ENCODE data around the gene BCAT1.

BCAT1 gene

DNA sequence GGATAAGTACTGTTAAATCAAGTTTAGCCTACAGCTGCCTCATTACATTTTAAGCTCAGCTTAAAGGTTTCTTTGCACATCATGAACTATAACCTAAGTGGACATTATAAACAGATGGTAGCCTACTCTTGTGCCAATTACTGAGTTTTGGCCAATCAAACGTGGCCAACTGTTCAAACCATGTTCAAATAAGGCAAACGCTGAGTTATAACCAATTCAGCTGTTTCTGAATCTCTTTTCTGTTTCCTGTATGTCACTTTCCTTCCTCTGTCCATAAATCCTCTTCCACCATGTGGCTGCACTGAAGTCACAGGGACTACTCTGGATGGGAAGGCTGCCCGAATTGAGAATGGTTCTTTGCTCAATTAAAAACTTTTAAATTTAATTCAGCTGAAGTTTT is 98.4 kb downstream of the BCAT1 start:
- Histone ChIP-seq H3K27me3 (ENCODE audit: control insufficient read depth in 1 of 2, insufficient read depth in 2 of 2, low read length in 2 of 2) (no peaks in the 10 kb centered on the region), H3K36me3 (ENCODE audit: control insufficient read depth in 1 of 2, insufficient read depth in 2 of 2, low read length in 2 of 2) (no peaks in the 10 kb centered on the region), H3K9ac (ENCODE audit: low read depth in 1 of 2, low read length in 2 of 2) (no peak overlapping the region), H3K27ac (ENCODE audit: low read depth, low read length) (no peak overlapping the region), H3K4me3 (ENCODE audit: low read depth in 1 of 2, low read length in 2 of 2) (no peak overlapping the region), H3K9me3 (ENCODE audit: control insufficient read depth in 1 of 2, low read length in 2 of 2) (no peaks in the 10 kb centered on the region), H3K4me1 (ENCODE audit: control insufficient read depth in 1 of 2, insufficient read depth in 2 of 2, low read length in 2 of 2) (no peaks in the 10 kb centered on the region)

DNA sequence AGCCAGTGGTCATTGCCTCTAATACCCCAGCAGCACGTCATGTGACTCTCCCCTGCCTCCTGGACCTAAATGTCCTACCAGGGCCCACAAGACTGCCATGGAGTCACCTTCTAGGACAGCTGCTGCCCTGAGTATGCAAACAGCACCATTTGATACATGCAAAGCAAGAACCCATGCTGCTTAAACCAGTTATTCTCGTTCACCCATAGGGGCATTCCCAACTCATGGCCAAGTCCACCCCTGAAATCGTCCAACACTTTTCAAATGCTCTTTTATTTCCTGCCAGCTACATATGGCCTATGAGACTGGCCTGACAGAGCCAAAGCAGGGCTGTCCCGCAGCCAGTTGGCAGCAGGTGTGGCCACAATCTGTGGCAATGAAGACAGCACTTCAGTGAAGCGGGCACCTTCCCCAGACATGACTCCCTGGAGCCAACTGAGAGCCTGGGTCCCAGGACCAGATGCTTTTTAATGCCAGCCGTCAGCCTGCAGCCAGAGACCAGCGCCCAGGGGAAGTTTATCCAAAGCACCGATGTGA is 99.9 kb downstream of the BCAT1 start:
- H3K9me3 ChIP-seq (ENCODE audit: control insufficient read depth in 1 of 2, low read length in 2 of 2) = no peaks in the 10 kb centered on the region
- no peaks in the 10 kb centered on the region for H3K27me3 ChIP-seq (ENCODE audit: control insufficient read depth in 1 of 2, insufficient read depth in 2 of 2, low read length in 2 of 2)
- H3K27ac ChIP-seq (ENCODE audit: low read depth, low read length) = no peak overlapping the region
- no peaks in the 10 kb centered on the region for H3K36me3 ChIP-seq (ENCODE audit: control insufficient read depth in 1 of 2, insufficient read depth in 2 of 2, low read length in 2 of 2)
- no peak overlapping the region for H3K4me3 ChIP-seq (ENCODE audit: low read depth in 1 of 2, low read length in 2 of 2)
- no peaks in the 10 kb centered on the region for H3K4me1 ChIP-seq (ENCODE audit: control insufficient read depth in 1 of 2, insufficient read depth in 2 of 2, low read length in 2 of 2)
- H3K9ac ChIP-seq (ENCODE audit: low read depth in 1 of 2, low read length in 2 of 2) = no peak overlapping the region

DNA sequence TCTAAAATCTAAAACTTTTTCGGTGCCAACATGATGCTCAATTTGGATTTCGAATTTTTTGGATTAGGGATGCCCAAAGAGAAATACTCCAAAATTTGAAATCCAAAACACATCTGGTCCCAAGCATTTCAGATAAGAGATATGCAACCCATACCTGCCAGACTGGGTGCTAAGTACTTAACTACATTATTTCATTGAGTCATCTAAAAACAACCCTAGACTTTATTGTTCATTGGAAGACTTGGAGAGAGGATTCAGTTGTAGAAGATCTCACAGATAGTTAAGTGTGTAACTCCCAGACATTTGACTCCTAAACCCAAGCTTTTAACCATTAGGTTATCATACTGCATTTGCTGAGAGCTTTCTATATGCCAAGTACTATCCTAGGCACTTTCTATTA is 102.2 kb downstream of the BCAT1 start:
- no peaks in the 10 kb centered on the region for H3K4me1 ChIP-seq (ENCODE audit: control insufficient read depth in 1 of 2, insufficient read depth in 2 of 2, low read length in 2 of 2)
- H3K27ac ChIP-seq (ENCODE audit: low read depth, low read length) = no peak overlapping the region
- H3K27me3 ChIP-seq (ENCODE audit: control insufficient read depth in 1 of 2, insufficient read depth in 2 of 2, low read length in 2 of 2) = no peaks in the 10 kb centered on the region
- no peaks in the 10 kb centered on the region for H3K9me3 ChIP-seq (ENCODE audit: control insufficient read depth in 1 of 2, low read length in 2 of 2)
- H3K4me3 ChIP-seq (ENCODE audit: low read depth in 1 of 2, low read length in 2 of 2) = no peak overlapping the region
- no peaks in the 10 kb centered on the region for H3K36me3 ChIP-seq (ENCODE audit: control insufficient read depth in 1 of 2, insufficient read depth in 2 of 2, low read length in 2 of 2)
- H3K9ac ChIP-seq (ENCODE audit: low read depth in 1 of 2, low read length in 2 of 2) = no peak overlapping the region

DNA sequence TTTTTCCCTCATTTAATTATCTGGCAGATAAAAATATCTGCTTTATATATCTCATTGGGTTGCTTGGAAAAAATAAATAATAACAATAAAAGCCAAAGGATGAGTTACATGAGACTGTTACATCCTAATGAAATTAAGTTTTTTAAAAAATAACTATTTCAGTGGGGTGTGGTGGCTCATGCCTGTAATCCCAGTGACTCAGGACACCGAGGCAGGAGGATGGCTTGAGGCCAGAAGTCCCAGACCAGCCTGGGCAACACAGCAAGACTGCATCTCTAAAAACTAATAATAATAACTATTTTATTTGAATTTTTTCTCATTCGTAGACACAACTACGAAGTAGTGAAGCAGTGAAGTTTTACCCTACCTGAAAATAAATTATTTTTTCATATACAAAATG is 103.3 kb downstream of the BCAT1 start:
- H3K27me3 ChIP-seq (ENCODE audit: control insufficient read depth in 1 of 2, insufficient read depth in 2 of 2, low read length in 2 of 2) = no peaks in the 10 kb centered on the region
- no peaks in the 10 kb centered on the region for H3K36me3 ChIP-seq (ENCODE audit: control insufficient read depth in 1 of 2, insufficient read depth in 2 of 2, low read length in 2 of 2)
- H3K9ac ChIP-seq (ENCODE audit: low read depth in 1 of 2, low read length in 2 of 2) = no peak overlapping the region
- no peak overlapping the region for H3K27ac ChIP-seq (ENCODE audit: low read depth, low read length)
- no peaks in the 10 kb centered on the region for H3K4me1 ChIP-seq (ENCODE audit: control insufficient read depth in 1 of 2, insufficient read depth in 2 of 2, low read length in 2 of 2)
- no peak overlapping the region for H3K4me3 ChIP-seq (ENCODE audit: low read depth in 1 of 2, low read length in 2 of 2)
- H3K9me3 ChIP-seq (ENCODE audit: control insufficient read depth in 1 of 2, low read length in 2 of 2) = no peaks in the 10 kb centered on the region

DNA sequence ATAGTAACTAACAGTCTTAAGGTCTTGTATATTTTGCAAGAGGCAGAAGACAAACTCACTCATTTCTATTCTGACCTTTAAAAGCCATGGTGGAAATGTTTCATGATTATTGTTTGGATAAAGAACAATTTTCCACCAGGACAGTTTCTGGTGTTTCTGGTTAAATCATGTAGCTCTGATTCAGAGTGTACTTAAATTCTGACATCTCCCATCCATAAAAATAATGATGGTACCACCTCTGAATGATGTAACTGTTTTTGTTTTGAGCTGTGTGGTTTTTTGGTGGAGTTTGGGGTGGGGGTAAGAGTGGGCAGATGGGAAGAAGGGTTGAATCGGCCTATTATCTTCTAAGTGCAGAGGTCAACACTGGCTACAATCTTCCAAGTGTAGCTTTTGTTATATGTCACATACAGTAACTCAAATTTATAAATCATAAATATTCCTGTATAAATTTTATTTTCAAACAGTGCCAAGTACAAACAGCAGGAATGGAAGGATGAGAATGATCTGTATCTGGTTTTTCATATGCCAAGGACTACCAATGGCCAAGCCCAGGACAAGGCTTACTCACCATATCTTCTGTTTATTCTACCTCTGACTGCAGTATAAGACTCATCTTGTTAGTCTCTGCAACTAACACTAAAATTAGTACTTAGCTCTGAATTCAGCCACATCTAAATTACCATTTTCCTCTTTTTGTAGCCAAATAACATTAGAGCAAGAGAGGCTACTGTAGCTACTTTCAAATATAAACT is 108.7 kb downstream of the BCAT1 start:
- peaks cover 7 to 14% of the 10 kb centered on the region in 2 donors for H3K4me1 ChIP-seq (ENCODE audit: control insufficient read depth in 1 of 2, insufficient read depth in 2 of 2, low read length in 2 of 2)
- no peak overlapping the region for H3K27ac ChIP-seq (ENCODE audit: low read depth, low read length)
- H3K9me3 ChIP-seq (ENCODE audit: control insufficient read depth in 1 of 2, low read length in 2 of 2) = no peaks in the 10 kb centered on the region
- H3K27me3 ChIP-seq (ENCODE audit: control insufficient read depth in 1 of 2, insufficient read depth in 2 of 2, low read length in 2 of 2) = no peaks in the 10 kb centered on the region
- no peaks in the 10 kb centered on the region for H3K36me3 ChIP-seq (ENCODE audit: control insufficient read depth in 1 of 2, insufficient read depth in 2 of 2, low read length in 2 of 2)
- no peak overlapping the region for H3K9ac ChIP-seq (ENCODE audit: low read depth in 1 of 2, low read length in 2 of 2)
- H3K4me3 ChIP-seq (ENCODE audit: low read depth in 1 of 2, low read length in 2 of 2) = no peak overlapping the region

DNA sequence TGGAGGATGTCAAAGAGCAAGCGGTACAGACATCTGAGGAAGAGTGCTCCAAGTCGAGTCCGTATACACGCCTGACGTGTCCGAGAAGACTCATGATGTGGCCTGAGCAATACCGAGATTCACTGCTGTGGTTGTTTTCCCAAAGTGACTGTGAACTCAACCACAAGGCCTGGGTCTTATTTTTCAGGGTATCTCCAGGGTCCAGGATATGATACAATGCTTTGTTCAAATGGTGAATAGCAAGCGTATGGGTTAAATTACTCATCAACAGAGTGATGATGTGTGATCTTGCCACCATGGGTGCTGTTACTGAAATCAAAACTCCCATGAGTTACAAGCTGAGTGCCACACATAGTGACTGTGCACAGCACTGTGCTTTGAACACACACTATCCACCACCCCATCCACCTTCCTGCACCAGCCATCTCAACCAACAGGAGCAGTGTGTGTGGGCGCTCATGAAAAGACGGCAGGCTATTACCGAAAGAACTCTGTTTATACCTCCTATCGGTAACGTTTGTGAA is 109.6 kb downstream of the BCAT1 start:
- Histone ChIP-seq H3K27ac (ENCODE audit: low read depth, low read length) (no peak overlapping the region), H3K36me3 (ENCODE audit: control insufficient read depth in 1 of 2, insufficient read depth in 2 of 2, low read length in 2 of 2) (no peaks in the 10 kb centered on the region), H3K27me3 (ENCODE audit: control insufficient read depth in 1 of 2, insufficient read depth in 2 of 2, low read length in 2 of 2) (no peaks in the 10 kb centered on the region), H3K9ac (ENCODE audit: low read depth in 1 of 2, low read length in 2 of 2) (no peak overlapping the region), H3K9me3 (ENCODE audit: control insufficient read depth in 1 of 2, low read length in 2 of 2) (no peaks in the 10 kb centered on the region), H3K4me1 (ENCODE audit: control insufficient read depth in 1 of 2, insufficient read depth in 2 of 2, low read length in 2 of 2) (peaks cover 7 to 14% of the 10 kb centered on the region in 2 donors), H3K4me3 (ENCODE audit: low read depth in 1 of 2, low read length in 2 of 2) (peak overlapping the region in 1 of 2 donors; percentile 15)

DNA sequence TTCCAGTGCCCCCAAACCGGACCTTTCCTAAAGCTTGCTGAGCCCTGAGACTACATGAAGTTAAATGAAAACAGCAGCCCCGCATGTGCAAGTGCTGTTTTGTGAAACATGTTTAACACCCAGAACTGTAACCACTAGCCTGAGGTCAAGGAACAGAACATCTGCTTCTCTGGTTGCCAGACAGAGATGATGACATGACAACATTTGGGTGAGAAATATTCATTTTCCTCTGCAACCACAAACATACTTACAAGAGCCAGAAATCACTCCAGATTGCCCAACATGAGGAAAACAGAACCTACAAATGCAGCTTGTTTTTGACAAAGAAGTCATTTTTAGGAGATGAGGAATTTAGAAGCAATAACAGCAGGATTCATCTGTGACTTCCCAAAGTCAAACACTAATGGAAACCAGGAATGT is 110.4 kb downstream of the BCAT1 start:
- no peak overlapping the region for H3K9ac ChIP-seq (ENCODE audit: low read depth in 1 of 2, low read length in 2 of 2)
- H3K27ac ChIP-seq (ENCODE audit: low read depth, low read length) = no peak overlapping the region
- no peak overlapping the region for H3K4me3 ChIP-seq (ENCODE audit: low read depth in 1 of 2, low read length in 2 of 2)
- H3K27me3 ChIP-seq (ENCODE audit: control insufficient read depth in 1 of 2, insufficient read depth in 2 of 2, low read length in 2 of 2) = no peaks in the 10 kb centered on the region
- H3K4me1 ChIP-seq (ENCODE audit: control insufficient read depth in 1 of 2, insufficient read depth in 2 of 2, low read length in 2 of 2) = peaks cover 7 to 14% of the 10 kb centered on the region in 2 donors
- H3K9me3 ChIP-seq (ENCODE audit: control insufficient read depth in 1 of 2, low read length in 2 of 2) = no peaks in the 10 kb centered on the region
- no peaks in the 10 kb centered on the region for H3K36me3 ChIP-seq (ENCODE audit: control insufficient read depth in 1 of 2, insufficient read depth in 2 of 2, low read length in 2 of 2)

DNA sequence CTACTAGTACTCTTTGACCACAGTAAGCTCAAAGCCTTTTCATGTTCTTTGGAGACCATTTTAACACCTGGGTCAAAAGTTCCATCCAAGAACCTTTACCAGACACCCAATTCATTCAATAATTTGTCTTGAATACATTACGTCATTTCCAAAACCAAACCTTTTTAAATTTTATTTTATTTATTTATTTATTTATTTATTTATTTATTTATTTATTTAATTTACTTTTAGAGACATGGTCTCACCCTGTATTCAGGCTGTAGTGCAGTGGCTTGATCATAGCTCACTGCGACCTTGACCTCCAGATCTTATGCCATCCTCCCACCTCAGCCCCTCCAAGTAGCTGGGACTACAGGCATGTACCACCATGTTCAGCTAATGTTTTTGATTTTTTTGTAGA is 113.5 kb downstream of the BCAT1 start:
- no peak overlapping the region for H3K4me3 ChIP-seq (ENCODE audit: low read depth in 1 of 2, low read length in 2 of 2)
- H3K36me3 ChIP-seq (ENCODE audit: control insufficient read depth in 1 of 2, insufficient read depth in 2 of 2, low read length in 2 of 2) = no peaks in the 10 kb centered on the region
- no peak overlapping the region for H3K27ac ChIP-seq (ENCODE audit: low read depth, low read length)
- no peak overlapping the region for H3K9ac ChIP-seq (ENCODE audit: low read depth in 1 of 2, low read length in 2 of 2)
- no peaks in the 10 kb centered on the region for H3K27me3 ChIP-seq (ENCODE audit: control insufficient read depth in 1 of 2, insufficient read depth in 2 of 2, low read length in 2 of 2)
- no peaks in the 10 kb centered on the region for H3K9me3 ChIP-seq (ENCODE audit: control insufficient read depth in 1 of 2, low read length in 2 of 2)
- peaks cover 7 to 14% of the 10 kb centered on the region in 2 donors for H3K4me1 ChIP-seq (ENCODE audit: control insufficient read depth in 1 of 2, insufficient read depth in 2 of 2, low read length in 2 of 2)

DNA sequence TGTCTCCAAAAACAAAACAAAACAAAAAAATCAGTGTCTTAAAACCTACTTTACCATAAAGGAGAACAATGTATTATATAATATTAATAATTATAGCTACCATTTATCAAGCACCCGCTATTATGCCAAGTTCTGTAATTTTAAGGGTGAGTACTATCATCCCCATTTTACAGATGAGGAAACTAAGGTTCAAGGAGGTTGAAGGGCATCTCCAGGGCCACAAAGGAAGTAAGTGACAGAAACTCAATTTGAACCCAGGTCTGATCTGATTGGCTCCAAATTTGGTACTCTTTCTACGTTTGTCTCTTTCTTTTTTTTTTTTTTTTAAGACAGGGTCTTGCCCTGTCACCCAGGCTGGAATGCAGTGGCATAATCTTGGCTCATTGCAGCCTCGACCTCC is 115.4 kb downstream of the BCAT1 start:
- Histone ChIP-seq H3K27me3 (ENCODE audit: control insufficient read depth in 1 of 2, insufficient read depth in 2 of 2, low read length in 2 of 2) (no peaks in the 10 kb centered on the region), H3K4me1 (ENCODE audit: control insufficient read depth in 1 of 2, insufficient read depth in 2 of 2, low read length in 2 of 2) (peaks cover 0 to 2% of the 10 kb centered on the region in 2 donors), H3K36me3 (ENCODE audit: control insufficient read depth in 1 of 2, insufficient read depth in 2 of 2, low read length in 2 of 2) (no peaks in the 10 kb centered on the region), H3K9me3 (ENCODE audit: control insufficient read depth in 1 of 2, low read length in 2 of 2) (no peaks in the 10 kb centered on the region), H3K4me3 (ENCODE audit: low read depth in 1 of 2, low read length in 2 of 2) (no peak overlapping the region), H3K27ac (ENCODE audit: low read depth, low read length) (no peak overlapping the region), H3K9ac (ENCODE audit: low read depth in 1 of 2, low read length in 2 of 2) (no peak overlapping the region)

DNA sequence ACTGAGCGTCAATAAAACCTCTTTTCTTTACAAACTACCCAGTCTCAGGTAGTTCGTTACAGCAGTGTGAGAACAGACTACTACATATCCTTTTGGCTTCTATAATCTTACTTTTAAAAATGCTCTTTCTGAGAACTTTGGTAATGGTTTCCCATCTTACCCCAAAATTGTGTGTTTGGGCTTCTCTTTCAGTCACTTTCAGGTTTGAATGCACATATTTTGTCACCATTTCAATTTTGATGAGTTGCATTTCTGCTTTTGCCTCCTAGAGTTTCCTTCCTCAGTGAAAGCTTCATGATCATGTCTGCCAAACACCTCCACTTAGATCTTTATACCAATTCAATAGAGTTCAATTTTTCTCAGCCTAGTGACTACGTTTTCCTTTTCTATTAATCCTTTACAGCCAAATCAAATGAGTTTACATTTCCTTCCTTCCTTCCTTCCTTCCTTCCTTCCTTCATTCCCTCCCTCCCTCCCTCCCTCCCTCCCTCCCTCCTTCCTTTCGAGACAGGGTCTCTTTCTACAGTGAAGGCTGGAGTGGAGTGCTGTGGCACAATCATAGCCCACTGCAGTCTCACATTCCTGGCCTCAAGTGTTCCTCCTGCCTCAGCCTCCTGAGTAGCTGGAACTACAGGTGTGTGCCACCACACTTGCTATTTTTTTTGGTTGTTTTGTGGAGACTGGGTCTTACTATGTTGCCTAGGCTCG is 124.9 kb downstream of the BCAT1 start:
- Histone ChIP-seq H3K27ac (ENCODE audit: low read depth, low read length) (no peak overlapping the region), H3K4me3 (ENCODE audit: low read depth in 1 of 2, low read length in 2 of 2) (no peak overlapping the region), H3K27me3 (ENCODE audit: control insufficient read depth in 1 of 2, insufficient read depth in 2 of 2, low read length in 2 of 2) (no peaks in the 10 kb centered on the region), H3K9ac (ENCODE audit: low read depth in 1 of 2, low read length in 2 of 2) (no peak overlapping the region), H3K4me1 (ENCODE audit: control insufficient read depth in 1 of 2, insufficient read depth in 2 of 2, low read length in 2 of 2) (peaks cover 5% of the 10 kb centered on the region in 2 donors), H3K9me3 (ENCODE audit: control insufficient read depth in 1 of 2, low read length in 2 of 2) (no peaks in the 10 kb centered on the region), H3K36me3 (ENCODE audit: control insufficient read depth in 1 of 2, insufficient read depth in 2 of 2, low read length in 2 of 2) (no peaks in the 10 kb centered on the region)

Measured in duodenal mucosa (tissue), 2 donors.